HFFc6 (cell line): ENCODE measurements around the gene SERINC3. TPM values are rescaled to one million over a fixed set of nuclear protein-coding genes. Genes with fewer than 3 reads are reported as not detected.

Source experiments
- DNase-seq: peaks from one replicate; pipeline ENCODE4 v3.0.0-alpha.2; 2018
- H3K27ac Mint-ChIP-seq: 2 replicates; pipeline ENCODE4 v1.8.0; 2020; ENCODE audit warnings: mild to moderate bottlenecking, mixed read lengths
- H3K27me3 Mint-ChIP-seq: 2 replicates; pipeline ENCODE4 v1.8.0; 2021; ENCODE audit warnings: mild to moderate bottlenecking, moderate library complexity, mixed read lengths; ENCODE audit not compliant: insufficient read depth
- H3K36me3 Mint-ChIP-seq: 2 replicates; pipeline ENCODE4 v1.8.0; 2021; ENCODE audit warnings: low read depth, mixed read lengths
- H3K4me1 Mint-ChIP-seq: 2 replicates; pipeline ENCODE4 v1.8.0; 2020; ENCODE audit warnings: low read depth, mixed read lengths
- H3K4me3 Mint-ChIP-seq: 2 replicates; pipeline ENCODE4 v1.8.0; 2020; ENCODE audit warnings: mild to moderate bottlenecking, moderate library complexity, mixed read lengths
- H3K9me3 Mint-ChIP-seq: 2 replicates; pipeline ENCODE4 v1.8.0; 2020; ENCODE audit warnings: mild to moderate bottlenecking, mixed read lengths
- total RNA-seq, 6 experiments: library from RNA; stranded (reverse); fragmentation: NEBNext Ultra II Directional; extraction: Animal tissue kit (Norgen Biotek cat#: 25700); gene quantifications; 2 replicates in 1 of 6; 3 replicates in 5 of 6; pipeline ENCODE4 v1.2.3, GENCODE V29; 2021
- TF ChIP-seq, protein P1 (sequence below): fragments of 200-600 bp; sonication (generic); IDR thresholded peaks from 2 replicates; pipeline ENCODE4 v1.5.0; 2021; ENCODE audit warnings: antibody characterized with exemption, mild to moderate bottlenecking

The SERINC3 gene
- total RNA-seq, 6 experiments from 2014 or later = 161 to 219 (median 188) TPM

GRCh38 chr20:44465001-44465560 lies 56.8 kb downstream of the SERINC3 start:
- H3K4me1 Mint-ChIP-seq = no peaks in the 10 kb centered on the region
- no peaks in the 10 kb centered on the region for H3K9me3 Mint-ChIP-seq
- DNase-seq = no peak
- H3K27me3 Mint-ChIP-seq = peaks cover 30% of the 10 kb centered on the region
- TF ChIP-seq, protein P1, sequence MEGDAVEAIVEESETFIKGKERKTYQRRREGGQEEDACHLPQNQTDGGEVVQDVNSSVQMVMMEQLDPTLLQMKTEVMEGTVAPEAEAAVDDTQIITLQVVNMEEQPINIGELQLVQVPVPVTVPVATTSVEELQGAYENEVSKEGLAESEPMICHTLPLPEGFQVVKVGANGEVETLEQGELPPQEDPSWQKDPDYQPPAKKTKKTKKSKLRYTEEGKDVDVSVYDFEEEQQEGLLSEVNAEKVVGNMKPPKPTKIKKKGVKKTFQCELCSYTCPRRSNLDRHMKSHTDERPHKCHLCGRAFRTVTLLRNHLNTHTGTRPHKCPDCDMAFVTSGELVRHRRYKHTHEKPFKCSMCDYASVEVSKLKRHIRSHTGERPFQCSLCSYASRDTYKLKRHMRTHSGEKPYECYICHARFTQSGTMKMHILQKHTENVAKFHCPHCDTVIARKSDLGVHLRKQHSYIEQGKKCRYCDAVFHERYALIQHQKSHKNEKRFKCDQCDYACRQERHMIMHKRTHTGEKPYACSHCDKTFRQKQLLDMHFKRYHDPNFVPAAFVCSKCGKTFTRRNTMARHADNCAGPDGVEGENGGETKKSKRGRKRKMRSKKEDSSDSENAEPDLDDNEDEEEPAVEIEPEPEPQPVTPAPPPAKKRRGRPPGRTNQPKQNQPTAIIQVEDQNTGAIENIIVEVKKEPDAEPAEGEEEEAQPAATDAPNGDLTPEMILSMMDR = no peak
- no peaks in the 10 kb centered on the region for H3K36me3 Mint-ChIP-seq
- H3K27ac Mint-ChIP-seq = no peak overlapping the region
- H3K4me3 Mint-ChIP-seq = no peak overlapping the region

DNA sequence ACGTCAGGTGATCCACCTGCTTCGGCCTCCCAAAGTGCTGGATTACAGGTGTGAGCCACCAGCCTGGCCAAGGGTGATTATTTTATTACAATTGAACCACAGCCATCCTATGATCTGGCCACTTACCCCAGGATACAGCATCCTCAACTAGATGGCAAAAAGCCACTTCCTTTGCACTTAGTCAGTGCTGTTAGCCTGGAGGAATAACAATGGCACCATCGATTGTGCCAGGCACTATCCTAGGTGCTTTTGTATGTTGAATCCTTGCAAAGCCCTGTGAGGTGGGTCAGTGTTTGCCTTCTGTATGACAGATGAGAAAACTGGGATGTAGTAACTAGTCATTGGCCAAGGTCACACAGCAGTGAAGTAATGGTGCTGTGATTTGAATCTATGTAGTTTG lies 57.4 kb downstream of the SERINC3 start:
- Mint-ChIP-seq H3K4me3 (no peak overlapping the region), H3K9me3 (no peaks in the 10 kb centered on the region), H3K36me3 (no peaks in the 10 kb centered on the region), H3K27ac (no peak overlapping the region), H3K4me1 (no peaks in the 10 kb centered on the region), H3K27me3 (peaks cover 30% of the 10 kb centered on the region)
- DNase-seq = no peak
- TF ChIP-seq, protein P1 = no peak

GRCh38 chr20:44463466-44463865 lies 58.4 kb downstream of the SERINC3 start:
- no peaks in the 10 kb centered on the region for H3K9me3 Mint-ChIP-seq
- no peaks in the 10 kb centered on the region for H3K4me1 Mint-ChIP-seq
- H3K4me3 Mint-ChIP-seq = no peak overlapping the region
- DNase-seq = no peak
- peaks cover 30% of the 10 kb centered on the region for H3K27me3 Mint-ChIP-seq
- TF ChIP-seq, protein P1 = no peak
- no peaks in the 10 kb centered on the region for H3K36me3 Mint-ChIP-seq
- H3K27ac Mint-ChIP-seq = no peak overlapping the region

DNA sequence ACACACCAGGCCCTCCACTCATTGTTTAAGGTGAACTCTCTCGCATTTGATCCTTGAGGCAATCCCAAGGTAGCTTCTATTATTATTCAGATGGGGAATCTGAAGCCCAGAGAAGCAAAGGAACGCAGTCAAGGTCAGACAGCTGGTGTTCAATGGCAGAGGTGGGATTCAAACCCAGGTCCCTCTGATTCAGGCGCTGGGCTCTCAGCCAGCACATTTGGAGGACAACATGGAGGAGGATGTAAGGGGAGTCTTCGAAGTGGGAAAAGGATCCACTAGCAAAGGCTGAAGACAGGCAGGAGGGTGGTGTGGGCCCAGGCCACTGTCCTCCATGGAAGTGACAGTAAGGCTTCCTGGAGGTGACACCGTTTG lies 60.1 kb downstream of the SERINC3 start:
- TF ChIP-seq, protein P1 = no peak
- Mint-ChIP-seq H3K36me3 (no peaks in the 10 kb centered on the region), H3K4me3 (no peak overlapping the region), H3K9me3 (no peaks in the 10 kb centered on the region), H3K27ac (no peak overlapping the region), H3K4me1 (no peaks in the 10 kb centered on the region), H3K27me3 (peaks cover 20% of the 10 kb centered on the region)
- no peak for DNase-seq

DNA sequence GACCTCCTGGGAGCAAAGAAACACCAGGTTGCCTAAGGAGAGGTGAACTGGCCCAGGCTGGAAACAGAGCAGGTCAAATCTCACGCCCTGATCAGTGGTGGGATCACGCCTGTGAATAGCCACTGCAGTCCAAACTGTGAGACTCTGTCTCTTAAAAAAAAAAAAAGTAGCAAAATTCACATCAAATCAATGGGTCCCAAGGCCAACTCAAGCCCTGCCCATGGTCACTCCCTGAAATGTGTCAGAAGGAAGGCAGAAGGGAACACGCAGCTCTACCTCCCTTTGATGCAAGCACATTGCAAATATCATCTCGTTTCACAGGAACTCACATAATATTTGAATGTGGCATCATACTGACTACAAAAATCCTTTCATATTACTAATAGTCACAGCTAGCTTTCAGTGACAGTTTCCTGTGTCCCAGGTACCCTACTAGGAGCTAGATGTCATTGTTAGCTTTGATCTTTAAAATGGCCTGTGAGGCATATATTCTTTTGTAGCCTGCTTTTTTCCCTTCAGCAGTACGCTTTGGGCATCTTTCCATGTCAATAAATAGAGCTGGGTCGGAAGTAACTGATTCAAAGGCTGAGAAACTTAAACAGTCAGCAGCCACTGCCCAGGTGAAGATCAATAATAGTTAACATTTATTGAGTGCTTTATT lies 60.6 kb downstream of the SERINC3 start:
- H3K9me3 Mint-ChIP-seq = no peaks in the 10 kb centered on the region
- H3K4me1 Mint-ChIP-seq = no peaks in the 10 kb centered on the region
- DNase-seq = no peak
- no peak overlapping the region for H3K4me3 Mint-ChIP-seq
- no peak overlapping the region for H3K27ac Mint-ChIP-seq
- H3K27me3 Mint-ChIP-seq = peaks cover 22% of the 10 kb centered on the region
- TF ChIP-seq, protein P1 = 0 out of 2 replicates have a peak, but pooled peaks have one; percentile 10
- no peaks in the 10 kb centered on the region for H3K36me3 Mint-ChIP-seq
